HFFc6 (cell line): Measurements from ENCODE around the gene HOMER2. TPM values are rescaled to one million over a fixed set of nuclear protein-coding genes. Genes with fewer than 3 reads are reported as not detected.

ENCODE experiments used
- DNase-seq: peaks from one replicate; pipeline ENCODE4 v3.0.0-alpha.2; 2018
- H3K27ac Mint-ChIP-seq: 2 replicates; pipeline ENCODE4 v1.8.0; 2020; ENCODE audit warnings: mild to moderate bottlenecking, mixed read lengths
- H3K27me3 Mint-ChIP-seq: 2 replicates; pipeline ENCODE4 v1.8.0; 2021; ENCODE audit warnings: mild to moderate bottlenecking, moderate library complexity, mixed read lengths; ENCODE audit not compliant: insufficient read depth
- H3K36me3 Mint-ChIP-seq: 2 replicates; pipeline ENCODE4 v1.8.0; 2021; ENCODE audit warnings: low read depth, mixed read lengths
- H3K4me1 Mint-ChIP-seq: 2 replicates; pipeline ENCODE4 v1.8.0; 2020; ENCODE audit warnings: low read depth, mixed read lengths
- H3K4me3 Mint-ChIP-seq: 2 replicates; pipeline ENCODE4 v1.8.0; 2020; ENCODE audit warnings: mild to moderate bottlenecking, moderate library complexity, mixed read lengths
- H3K9me3 Mint-ChIP-seq: 2 replicates; pipeline ENCODE4 v1.8.0; 2020; ENCODE audit warnings: mild to moderate bottlenecking, mixed read lengths
- CTCF ChIP-seq: fragments of 200-600 bp; sonication (generic); IDR thresholded peaks from 2 replicates; pipeline ENCODE4 v1.5.0; 2021; ENCODE audit warnings: antibody characterized with exemption, mild to moderate bottlenecking
- total RNA-seq, 6 experiments: library from RNA; stranded (reverse); fragmentation: NEBNext Ultra II Directional; extraction: Animal tissue kit (Norgen Biotek cat#: 25700); gene quantifications; 2 replicates in 1 of 6; 3 replicates in 5 of 6; pipeline ENCODE4 v1.2.3, GENCODE V29; 2021

HOMER2 gene
- total RNA-seq, 6 experiments from 2014 or later, result 0.19 to 1.4 (median 0.86) TPM

DNA sequence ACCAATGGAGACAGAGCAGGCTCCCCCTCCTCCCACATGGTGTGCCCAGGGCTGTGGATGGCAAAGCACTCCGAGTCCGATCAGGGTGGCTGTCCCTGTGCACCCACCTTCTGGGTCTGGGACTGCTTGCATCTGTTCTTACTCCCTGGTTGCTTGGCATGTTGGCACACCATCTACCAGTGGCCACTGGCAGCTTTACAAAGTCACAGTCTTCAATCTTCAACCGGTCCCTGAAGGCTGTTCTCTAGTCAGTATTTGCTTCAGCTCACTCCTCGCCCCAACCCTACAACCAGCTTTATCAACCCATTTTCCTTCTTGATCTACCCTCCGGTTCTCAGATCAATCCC, 14.8 kb downstream of the HOMER2 start:
- Mint-ChIP-seq H3K36me3 (no peaks in the 10 kb centered on the region), H3K27me3 (peaks cover 35% of the 10 kb centered on the region), H3K27ac (no peak overlapping the region), H3K4me1 (peaks cover 6% of the 10 kb centered on the region; the same call in 1 of the 2 replicates), H3K9me3 (no peaks in the 10 kb centered on the region; the same call in 1 of the 2 replicates), H3K4me3 (no peak overlapping the region)
- TF ChIP-seq CTCF, result no peak
- DNase-seq, result no peak

DNA sequence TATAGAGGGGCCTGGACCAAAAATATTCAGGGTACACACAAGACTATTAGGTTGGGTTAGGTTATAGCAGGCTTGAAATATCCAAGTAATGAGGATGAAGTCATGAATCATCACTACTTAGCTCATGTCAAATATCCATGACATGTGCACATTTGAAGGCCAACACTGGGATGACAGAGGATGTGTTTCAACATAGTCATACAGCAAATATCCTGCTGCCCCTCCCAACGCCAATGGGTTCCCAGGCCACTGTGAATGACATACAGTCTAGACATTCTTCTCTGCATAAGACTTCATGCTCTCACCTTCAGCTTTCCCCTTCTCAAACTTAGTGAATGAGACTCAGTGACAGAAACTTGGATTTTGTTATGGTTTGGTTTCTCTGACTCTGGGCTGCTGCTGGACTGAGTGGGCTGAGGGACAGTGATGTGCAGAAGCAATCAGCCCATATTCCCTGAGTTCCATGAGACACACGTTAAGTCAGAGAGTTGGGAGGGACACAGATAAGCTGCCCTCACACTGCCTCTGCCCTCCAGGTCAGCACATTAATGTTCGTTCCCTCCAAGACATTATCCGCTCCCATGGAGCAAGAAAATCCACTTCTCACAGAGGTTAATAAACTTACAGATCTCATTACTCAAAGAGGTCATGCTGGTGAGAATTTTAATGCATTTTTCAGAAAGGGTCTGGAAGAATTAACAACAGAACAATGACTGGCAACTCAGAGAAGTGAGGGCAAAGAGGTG, 15.4 kb downstream of the HOMER2 start:
- H3K27me3 Mint-ChIP-seq, result peaks cover 38% of the 10 kb centered on the region
- H3K4me3 Mint-ChIP-seq, result no peak overlapping the region
- no peak for TF ChIP-seq CTCF
- H3K36me3 Mint-ChIP-seq, result no peaks in the 10 kb centered on the region
- H3K27ac Mint-ChIP-seq, result no peak overlapping the region
- peaks cover 6% of the 10 kb centered on the region; the same call in 1 of the 2 replicates for H3K4me1 Mint-ChIP-seq
- no peak for DNase-seq
- no peaks in the 10 kb centered on the region; the same call in 1 of the 2 replicates for H3K9me3 Mint-ChIP-seq

GRCh38 chr15:82935382-82935781, 17.1 kb downstream of the HOMER2 start:
- DNase-seq, result no peak
- no peak for TF ChIP-seq CTCF
- H3K9me3 Mint-ChIP-seq, result no peaks in the 10 kb centered on the region; the same call in 1 of the 2 replicates
- no peaks in the 10 kb centered on the region for H3K36me3 Mint-ChIP-seq
- no peak overlapping the region for H3K4me3 Mint-ChIP-seq
- H3K27me3 Mint-ChIP-seq, result peaks cover 40% of the 10 kb centered on the region
- no peak overlapping the region for H3K27ac Mint-ChIP-seq
- H3K4me1 Mint-ChIP-seq, result peaks cover 6% of the 10 kb centered on the region; the same call in 1 of the 2 replicates

DNA sequence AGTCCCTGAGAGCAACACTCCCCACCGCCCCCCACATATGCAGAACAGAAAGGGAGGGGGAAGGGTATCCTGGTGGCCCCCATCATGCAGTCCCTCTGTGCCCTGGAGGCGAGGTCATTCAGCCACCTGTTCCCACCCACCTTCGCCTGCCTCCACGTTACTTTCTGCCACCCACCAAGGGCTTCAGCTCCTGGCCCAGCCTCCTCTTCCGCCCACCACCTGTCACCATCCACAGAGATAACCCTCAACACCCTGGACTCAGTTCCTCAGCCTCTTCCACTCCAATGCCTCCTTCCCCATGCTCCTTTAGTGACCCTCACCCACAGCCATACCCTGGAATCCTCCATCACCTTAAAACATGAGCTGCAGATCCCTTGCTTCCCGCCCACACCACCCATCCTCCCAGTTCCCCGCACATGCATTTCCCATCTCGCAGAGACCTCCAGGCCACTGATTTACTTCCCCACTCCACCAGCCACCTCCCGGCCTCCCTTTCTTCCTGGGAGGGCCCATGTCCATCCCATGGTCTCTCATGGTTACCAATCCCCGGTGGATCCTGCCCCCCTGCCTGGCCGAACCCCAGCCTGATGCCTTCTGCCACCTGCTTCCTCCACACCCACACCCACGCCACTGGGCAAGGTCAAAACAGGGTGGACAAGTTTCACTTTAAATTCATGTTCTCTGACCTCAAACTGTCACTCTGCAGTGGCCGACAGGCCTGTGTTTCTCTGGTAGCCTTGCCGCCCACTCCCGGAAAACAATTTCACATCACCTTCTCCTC, 18.2 kb downstream of the HOMER2 start:
- no peak for TF ChIP-seq CTCF
- Mint-ChIP-seq H3K4me3 (no peak overlapping the region), H3K9me3 (no peaks in the 10 kb centered on the region; the same call in 1 of the 2 replicates), H3K36me3 (no peaks in the 10 kb centered on the region), H3K27me3 (peaks cover 41% of the 10 kb centered on the region), H3K4me1 (peaks cover 6% of the 10 kb centered on the region; the same call in 1 of the 2 replicates), H3K27ac (no peak overlapping the region)
- no peak for DNase-seq

GRCh38 chr15:82933576-82933975, 18.9 kb downstream of the HOMER2 start:
- TF ChIP-seq CTCF, result no peak
- no peaks in the 10 kb centered on the region for H3K36me3 Mint-ChIP-seq
- H3K27ac Mint-ChIP-seq, result no peak overlapping the region
- peaks cover 6% of the 10 kb centered on the region; the same call in 1 of the 2 replicates for H3K4me1 Mint-ChIP-seq
- no peak for DNase-seq
- peaks cover 36% of the 10 kb centered on the region for H3K27me3 Mint-ChIP-seq
- no peaks in the 10 kb centered on the region; the same call in 1 of the 2 replicates for H3K9me3 Mint-ChIP-seq
- no peak overlapping the region for H3K4me3 Mint-ChIP-seq
